Measurements from ENCODE around the gene QSOX2. TPM values are rescaled to one million over a fixed set of nuclear protein-coding genes. Genes with fewer than 3 reads are reported as not detected.

Gene QSOX2
- total RNA-seq, 1 donor, result 12.7 TPM

DNA sequence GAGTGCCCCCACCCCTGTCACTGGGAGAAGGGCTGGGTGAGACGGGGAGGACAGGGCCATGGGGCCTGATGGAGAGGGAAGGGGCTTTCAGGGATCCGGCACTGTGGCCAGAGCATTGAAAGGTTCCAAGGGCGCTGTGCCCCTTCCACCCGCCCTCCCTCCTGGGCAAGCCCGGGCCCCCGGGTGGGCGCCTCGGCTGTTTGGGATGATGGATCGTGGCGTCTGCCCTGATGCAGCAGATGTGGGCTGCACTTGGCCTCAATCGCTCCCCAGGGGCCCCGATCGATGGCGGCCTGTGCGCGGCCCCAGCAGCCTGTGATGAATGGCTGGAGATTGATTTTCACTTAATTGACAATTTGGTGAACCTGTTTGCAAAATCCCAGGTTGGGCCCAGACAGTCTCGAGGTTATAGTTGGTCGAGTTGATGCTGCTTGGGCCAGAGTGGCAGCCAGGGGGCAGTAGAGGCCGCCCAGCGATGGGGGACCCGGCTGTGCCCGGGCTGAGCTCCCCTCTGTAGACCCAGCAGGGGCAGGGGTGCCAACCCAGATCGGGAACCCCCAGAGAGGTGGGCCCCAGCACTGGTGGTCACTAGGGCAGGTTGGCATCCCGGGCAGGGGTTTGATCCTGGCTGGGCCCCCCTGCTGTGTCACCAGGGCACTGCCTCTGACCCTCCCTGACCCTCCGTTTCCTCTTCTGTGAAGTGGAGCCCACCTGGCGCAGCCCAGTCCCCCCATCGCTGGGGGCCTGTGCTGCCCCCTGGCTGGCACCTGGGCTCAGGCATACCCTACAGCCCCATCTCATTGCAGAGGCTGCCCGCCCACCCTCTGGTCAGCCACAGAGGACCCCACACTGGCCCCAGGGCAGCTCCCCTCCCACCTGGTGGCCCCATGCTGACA, 75.4 kb downstream of the QSOX2 start:
- Histone ChIP-seq H3K9me3 (ENCODE audit: low read depth, low read length) (no peaks in the 10 kb centered on the region), H3K4me1 (ENCODE audit: insufficient read depth, low read length) (no peaks in the 10 kb centered on the region), H3K4me2 (ENCODE audit: insufficient read depth, low read length) (no peak overlapping the region), H3K27ac (ENCODE audit: low read depth, low read length) (no peak overlapping the region), H4K20me1 (ENCODE audit: insufficient read depth, low read length) (no peaks in the 10 kb centered on the region), H3K79me2 (ENCODE audit: insufficient read depth, low read length) (no peaks in the 10 kb centered on the region), H3K4me3 (ENCODE audit: insufficient read depth, low read length) (no peak overlapping the region), H3K27me3 (ENCODE audit: insufficient read depth, low read length) (peaks cover 6% of the 10 kb centered on the region), H2AFZ (ENCODE audit: low read length) (no peak overlapping the region), H3K36me3 (ENCODE audit: insufficient read depth, low read length) (no peaks in the 10 kb centered on the region)
- peak; percentile 67 for TF ChIP-seq CTCF (IDR thresholded peaks at IDR 0.05; ENCODE audit: extremely low read depth, low read depth, low read length)
- peak; percentile 95 for DNase-seq (ENCODE audit: insufficient read length, low spot score, missing footprints)

GRCh38 chr9:136169495-136169894, 76.1 kb downstream of the QSOX2 start:
- no peak overlapping the region for H3K27ac ChIP-seq (ENCODE audit: low read depth, low read length)
- DNase-seq (ENCODE audit: insufficient read length, low spot score, missing footprints), result no peak
- no peaks in the 10 kb centered on the region for H3K36me3 ChIP-seq (ENCODE audit: insufficient read depth, low read length)
- no peaks in the 10 kb centered on the region for H3K4me1 ChIP-seq (ENCODE audit: insufficient read depth, low read length)
- no peak overlapping the region for H3K4me2 ChIP-seq (ENCODE audit: insufficient read depth, low read length)
- no peaks in the 10 kb centered on the region for H3K9me3 ChIP-seq (ENCODE audit: low read depth, low read length)
- no peak for TF ChIP-seq CTCF (IDR thresholded peaks at IDR 0.05; ENCODE audit: extremely low read depth, low read depth, low read length)
- no peaks in the 10 kb centered on the region for H4K20me1 ChIP-seq (ENCODE audit: insufficient read depth, low read length)
- no peaks in the 10 kb centered on the region for H3K79me2 ChIP-seq (ENCODE audit: insufficient read depth, low read length)
- H2AFZ ChIP-seq (ENCODE audit: low read length), result no peak overlapping the region
- peaks cover 6% of the 10 kb centered on the region for H3K27me3 ChIP-seq (ENCODE audit: insufficient read depth, low read length)
- no peak overlapping the region for H3K4me3 ChIP-seq (ENCODE audit: insufficient read depth, low read length)

- TF ChIP-seq CTCF (IDR thresholded peaks at IDR 0.05; ENCODE audit: extremely low read depth, low read depth, low read length), result no peak
- no peak overlapping the region for H3K27ac ChIP-seq (ENCODE audit: low read depth, low read length)
- no peaks in the 10 kb centered on the region for H3K9me3 ChIP-seq (ENCODE audit: low read depth, low read length)
- no peaks in the 10 kb centered on the region for H3K36me3 ChIP-seq (ENCODE audit: insufficient read depth, low read length)
- no peaks in the 10 kb centered on the region for H3K79me2 ChIP-seq (ENCODE audit: insufficient read depth, low read length)
- H3K4me1 ChIP-seq (ENCODE audit: insufficient read depth, low read length), result no peaks in the 10 kb centered on the region
- H2AFZ ChIP-seq (ENCODE audit: low read length), result no peak overlapping the region
- H3K4me3 ChIP-seq (ENCODE audit: insufficient read depth, low read length), result no peak overlapping the region
- peaks cover 7% of the 10 kb centered on the region for H3K27me3 ChIP-seq (ENCODE audit: insufficient read depth, low read length)
- no peak overlapping the region for H3K4me2 ChIP-seq (ENCODE audit: insufficient read depth, low read length)
- no peaks in the 10 kb centered on the region for H4K20me1 ChIP-seq (ENCODE audit: insufficient read depth, low read length)
- DNase-seq (ENCODE audit: insufficient read length, low spot score, missing footprints), result no peak
Observed at GRCh38 chr9:136163248-136163850, 82.3 kb downstream of the QSOX2 start.

DNA sequence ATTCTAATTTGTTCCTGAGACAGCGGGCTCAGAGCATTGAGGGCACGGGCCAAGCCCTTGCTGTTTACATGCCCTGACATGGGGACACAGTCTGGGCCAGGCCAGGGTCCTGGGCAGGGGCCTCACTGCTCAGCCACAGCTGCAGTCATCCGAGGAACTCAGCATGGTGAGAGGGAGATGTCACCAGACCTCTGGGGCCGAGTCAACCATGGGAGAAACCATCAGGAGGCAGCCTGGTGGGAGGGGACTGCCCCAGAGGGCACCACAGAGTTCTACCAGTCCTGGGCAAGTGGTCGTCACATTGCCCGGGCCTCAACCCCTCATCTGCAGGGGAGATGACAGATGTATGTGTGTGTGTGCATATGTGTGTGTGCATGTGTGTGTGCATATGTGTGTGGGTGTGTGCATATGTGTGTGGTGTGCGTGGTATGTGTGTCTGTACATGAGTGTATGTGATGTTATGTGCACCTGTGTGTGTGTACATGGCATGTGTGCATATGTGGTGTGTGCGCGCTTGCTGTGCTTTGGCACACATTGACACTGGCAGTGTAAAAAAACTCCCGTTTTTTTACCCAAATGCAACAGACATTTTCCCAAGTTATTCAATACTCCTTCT, 84.5 kb downstream of the QSOX2 start:
- H3K27ac ChIP-seq (ENCODE audit: low read depth, low read length), result no peak overlapping the region
- H3K27me3 ChIP-seq (ENCODE audit: insufficient read depth, low read length), result peaks cover 22% of the 10 kb centered on the region
- no peaks in the 10 kb centered on the region for H4K20me1 ChIP-seq (ENCODE audit: insufficient read depth, low read length)
- H3K9me3 ChIP-seq (ENCODE audit: low read depth, low read length), result no peaks in the 10 kb centered on the region
- no peak overlapping the region for H3K4me2 ChIP-seq (ENCODE audit: insufficient read depth, low read length)
- H3K4me3 ChIP-seq (ENCODE audit: insufficient read depth, low read length), result no peak overlapping the region
- no peak for DNase-seq (ENCODE audit: insufficient read length, low spot score, missing footprints)
- TF ChIP-seq CTCF (IDR thresholded peaks at IDR 0.05; ENCODE audit: extremely low read depth, low read depth, low read length), result no peak
- H3K36me3 ChIP-seq (ENCODE audit: insufficient read depth, low read length), result no peaks in the 10 kb centered on the region
- no peak overlapping the region for H2AFZ ChIP-seq (ENCODE audit: low read length)
- H3K79me2 ChIP-seq (ENCODE audit: insufficient read depth, low read length), result no peaks in the 10 kb centered on the region
- H3K4me1 ChIP-seq (ENCODE audit: insufficient read depth, low read length), result no peaks in the 10 kb centered on the region
